Endothelial cell of umbilical vein (primary cell): ENCODE results near the gene GEMIN8.

Source experiments
- CTCF ChIP-seq, 2 donors: IDR thresholded peaks; 1 replicate in 1 of 2; 2 replicates in 1 of 2; pipeline ENCODE4 v1.5.1; 2011; ENCODE audit warnings: low read length in 2 of 2, mild to moderate bottlenecking in 2 of 2, moderate library complexity in 2 of 2, control low read depth in 1 of 2, inconsistent platforms in 1 of 2, low read depth in 1 of 2; ENCODE audit not compliant: insufficient read depth in 1 of 2; ENCODE audit errors: extremely low read depth in 1 of 2
- EZH2 ChIP-seq: IDR thresholded peaks from 2 replicates; pipeline ENCODE4 v1.6.1; 2012; ENCODE audit warnings: borderline replicate concordance, low read depth, mild to moderate bottlenecking, moderate library complexity, low read length, inconsistent platforms; ENCODE audit not compliant: severe bottlenecking
- JUN ChIP-seq: IDR thresholded peaks from 2 replicates; pipeline ENCODE4 v1.6.1; 2011; ENCODE audit warnings: borderline replicate concordance, low read depth; ENCODE audit not compliant: insufficient read length, insufficient read depth
- MAX ChIP-seq: IDR thresholded peaks from 2 replicates; pipeline ENCODE4 v1.6.1; 2011; ENCODE audit not compliant: insufficient read depth, insufficient read length
- MYC ChIP-seq: IDR thresholded peaks from one replicate; pipeline ENCODE4 v1.6.1; 2011; ENCODE audit warnings: mild to moderate bottlenecking, low read depth, low read length
- POLR2A ChIP-seq: IDR thresholded peaks from 2 replicates; pipeline ENCODE4 v1.6.1; 2012; ENCODE audit warnings: low read depth, mild to moderate bottlenecking, control low read depth, low read length
- POLR2AphosphoS5 ChIP-seq: IDR thresholded peaks from 2 replicates; pipeline ENCODE4 v1.6.1; 2012; ENCODE audit warnings: low read depth, mild to moderate bottlenecking, control low read depth, low read length, moderate library complexity; ENCODE audit not compliant: insufficient read depth

GRCh38 chrX:13983734-13984133 lies 46.0 kb downstream of the GEMIN8 start:
- TF ChIP-seq CTCF (IDR thresholded peaks at IDR 0.05; ENCODE audit: extremely low read depth in 1 of 2, insufficient read depth in 1 of 2, low read depth in 1 of 2, low read length in 2 of 2) (no peak), POLR2A (no peak), EZH2 (no peak), JUN (no peak), MAX (no peak), POLR2AphosphoS5 (no peak), MYC (no peak)
